ENCODE measurements around the gene ATG4B.
"Not testable (repeated sequence)": the region's sequence is repeated elsewhere in the genome, so short reads cannot be mapped to it uniquely, and the experiment has no call there.

The ATG4B gene

GRCh38 chr2:241658296-241658695 lies 20.8 kb downstream of the ATG4B start:
- Histone ChIP-seq H3K4me3 (no peak overlapping the region), H3K27ac (no peak overlapping the region)

- Histone ChIP-seq H3K4me3 (no peak overlapping the region), H3K27ac (no peak overlapping the region)
Observed at GRCh38 chr2:241659150-241659739, 21.8 kb downstream of the ATG4B start.

- H3K4me3 ChIP-seq = no peak overlapping the region
Observed at GRCh38 chr2:241660593-241661213, 23.2 kb downstream of the ATG4B start.

GRCh38 chr2:241662731-241663130 lies 25.2 kb downstream of the ATG4B start:
- not testable (repeated sequence) for H3K4me3 ChIP-seq, H3K27ac ChIP-seq

More at GRCh38 chr2:241660593-241661213, 23.2 kb downstream of the ATG4B start:
- H3K27ac ChIP-seq = no peak overlapping the region

- Histone ChIP-seq H3K4me3 (no peak overlapping the region), H3K27ac (peak overlapping the region in 1 of 21 experiments; percentile 29)
Observed at GRCh38 chr2:241665731-241666440, 28.4 kb downstream of the ATG4B start.

- Histone ChIP-seq H3K4me3 (no peak overlapping the region), H3K27ac (no peak overlapping the region)
Observed at GRCh38 chr2:241666627-241667400, 29.3 kb downstream of the ATG4B start.

- H3K4me3 ChIP-seq = no peak overlapping the region
- H3K27ac ChIP-seq = no peak overlapping the region
Observed at GRCh38 chr2:241668354-241668753, 30.9 kb downstream of the ATG4B start.

GRCh38 chr2:241668839-241669238 lies 31.3 kb downstream of the ATG4B start:
- Histone ChIP-seq H3K4me3 (no peak overlapping the region), H3K27ac (no peak overlapping the region)

- Histone ChIP-seq H3K27ac (no peak overlapping the region), H3K4me3 (no peak overlapping the region)
Observed at GRCh38 chr2:241670333-241671110, 33.0 kb downstream of the ATG4B start.

- H3K4me3 ChIP-seq = no peak overlapping the region
- H3K27ac ChIP-seq = peak overlapping the region in 2 of 21 experiments; percentile 6 to 35
Observed at GRCh38 chr2:241671457-241672240, 34.2 kb downstream of the ATG4B start.

GRCh38 chr2:241672243-241673188 lies 35.0 kb downstream of the ATG4B start:
- no peak overlapping the region for H3K4me3 ChIP-seq
- peak overlapping the region in 3 of 21 experiments; percentile 6 to 35 (median 9) for H3K27ac ChIP-seq

- Histone ChIP-seq H3K4me3 (no peak overlapping the region), H3K27ac (peak overlapping the region in 2 of 21 experiments; percentile 6 to 9)
Observed at GRCh38 chr2:241673189-241673663, 35.7 kb downstream of the ATG4B start.

GRCh38 chr2:241673797-241674725 lies 36.6 kb downstream of the ATG4B start:
- Histone ChIP-seq H3K27ac (peak overlapping the region in 3 of 21 experiments; percentile 9 to 10 (median 9)), H3K4me3 (no peak overlapping the region)

GRCh38 chr2:241675885-241676284 lies 38.4 kb downstream of the ATG4B start:
- no peak overlapping the region for H3K27ac ChIP-seq
- H3K4me3 ChIP-seq = no peak overlapping the region

GRCh38 chr2:241676665-241677064 lies 39.2 kb downstream of the ATG4B start:
- no peak overlapping the region for H3K27ac ChIP-seq
- no peak overlapping the region for H3K4me3 ChIP-seq

GRCh38 chr2:241677392-241677791 lies 39.9 kb downstream of the ATG4B start:
- Histone ChIP-seq H3K27ac (no peak overlapping the region), H3K4me3 (no peak overlapping the region)

Measured in skin epidermis (tissue), 12 donors.